Fibroblast of mammary gland (primary cell): ENCODE results near the gene XNDC1N.

Experiments used
- DNase-seq: peaks from one replicate; pipeline ENCODE4 v3.0.0-alpha.2; 2010; ENCODE audit warnings: low read depth
- H3K4me3 ChIP-seq: 2 replicates; pipeline ENCODE4 v1.5.1; 2011; ENCODE audit warnings: low read depth, mild to moderate bottlenecking, low read length, moderate library complexity; ENCODE audit not compliant: control insufficient read depth
- CTCF ChIP-seq: conservative IDR thresholded peaks from 2 replicates; pipeline ENCODE4 v1.5.1; 2011; ENCODE audit warnings: low read depth, low read length, inconsistent platforms; ENCODE audit not compliant: control insufficient read depth, insufficient read depth

XNDC1N gene

GRCh38 chr11:71927820-71928736 lies at the start of gene XNDC1N:
XNDC1N (minus strand) TSS chr11:71928594; CDS start chr11:71923353, 5,241 bp downstream.
- H3K4me3 ChIP-seq, result peak within 1 kb of the TSS; percentile 100
- TF ChIP-seq CTCF, result no peak
- peak; percentile 85 for DNase-seq

DNA sequence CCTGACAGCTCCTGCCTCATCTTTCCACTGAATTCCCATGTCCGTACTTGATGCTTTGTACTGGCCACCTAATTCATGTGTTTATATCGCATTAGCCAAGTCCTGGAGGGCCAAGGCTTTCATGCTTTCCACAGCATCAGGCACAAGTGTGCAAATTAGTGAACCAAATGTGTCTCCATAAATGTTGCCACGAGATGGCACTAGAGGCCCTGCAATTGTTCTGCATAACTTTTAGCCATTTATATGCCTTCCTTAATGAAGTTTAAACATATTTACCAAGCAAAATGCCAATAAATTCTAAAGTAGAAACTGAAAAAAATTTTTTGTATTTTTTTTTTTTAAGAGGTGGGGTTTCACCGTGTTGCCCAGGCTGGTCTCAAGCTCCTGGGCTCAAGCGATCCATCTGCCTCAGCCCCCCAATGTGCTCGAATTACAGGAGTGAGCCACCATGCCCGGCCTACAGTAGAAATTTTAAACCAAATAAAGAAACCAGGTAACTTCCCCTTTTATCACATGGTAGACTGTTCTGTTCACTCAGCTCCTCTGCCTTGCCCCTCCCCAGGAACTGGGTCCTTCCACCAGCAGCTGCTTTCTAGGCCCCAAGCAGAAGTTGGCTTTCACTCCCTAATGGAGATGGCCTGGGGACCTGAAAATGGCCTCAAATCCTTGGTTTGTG lies 49.5 kb upstream of the XNDC1N start:
- DNase-seq, result peak; percentile 63
- TF ChIP-seq CTCF, result peak; percentile 75
- H3K4me3 ChIP-seq, result no peak overlapping the region

- H3K4me3 ChIP-seq, result no peak overlapping the region
- TF ChIP-seq CTCF, result no peak
- DNase-seq, result no peak
Measured at GRCh38 chr11:71977090-71977489, 48.7 kb upstream of the XNDC1N start.

- no peak for TF ChIP-seq CTCF
- H3K4me3 ChIP-seq, result no peak overlapping the region
- no peak for DNase-seq
Measured at GRCh38 chr11:71976551-71976950, 48.2 kb upstream of the XNDC1N start.

DNA sequence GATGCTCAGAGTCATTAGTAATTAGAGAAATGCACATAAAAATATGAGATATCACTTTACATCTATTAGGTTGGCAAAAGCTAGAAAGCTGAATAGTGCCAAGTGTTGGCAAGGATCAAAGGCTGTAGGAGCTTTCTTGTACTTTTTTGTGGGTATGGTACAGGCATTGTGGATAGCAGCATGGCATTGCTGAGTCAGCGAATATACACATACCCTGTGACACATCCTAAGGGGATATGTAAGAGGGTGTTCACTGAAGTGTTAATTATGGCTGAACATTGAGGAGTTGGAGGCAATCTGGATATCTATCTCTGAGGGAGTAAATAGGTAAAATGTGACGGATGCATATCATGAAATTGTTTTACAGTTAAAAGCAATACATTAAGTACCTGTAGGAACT lies 43.3 kb upstream of the XNDC1N start:
- no peak overlapping the region for H3K4me3 ChIP-seq
- no peak for TF ChIP-seq CTCF

DNA sequence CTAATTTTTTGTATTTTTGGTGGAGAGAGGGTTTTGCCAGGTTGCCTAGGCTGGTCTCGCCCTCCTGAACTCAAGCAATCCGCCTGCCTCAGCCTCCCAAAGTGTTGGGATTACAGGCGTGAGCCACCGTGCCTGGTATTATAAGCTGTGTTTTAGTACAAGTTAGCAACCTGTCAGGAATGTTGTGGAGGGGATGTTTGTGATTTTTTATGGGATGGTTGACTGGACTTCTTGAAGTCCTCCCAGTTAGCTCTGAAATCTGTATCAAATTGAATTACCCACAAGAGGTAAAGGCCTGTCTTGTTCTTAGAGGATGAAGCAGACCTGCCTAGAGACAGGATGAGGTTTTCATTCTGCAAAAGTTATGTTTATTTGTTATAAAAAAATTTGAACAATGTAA lies 36.2 kb upstream of the XNDC1N start:
- no peak for TF ChIP-seq CTCF
- H3K4me3 ChIP-seq, result no peak overlapping the region
- DNase-seq, result no peak

More for the DNA sequence above, 43.3 kb upstream of the XNDC1N start:
- DNase-seq, result no peak
